HG03066 (cell line): ENCODE data around the gene DDIT4L.
"Not testable (repeated sequence)": the region's sequence is repeated elsewhere in the genome, so short reads cannot be mapped to it uniquely, and the experiment has no call there.

ENCODE experiments used
- ATAC-seq: cut with Tn5 transposase; IDR thresholded peaks from one replicate; pipeline ENCODE4 v1.9.1; 2021; ENCODE audit warnings: low read depth; ENCODE audit not compliant: unreplicated experiment

The DDIT4L gene

DNA sequence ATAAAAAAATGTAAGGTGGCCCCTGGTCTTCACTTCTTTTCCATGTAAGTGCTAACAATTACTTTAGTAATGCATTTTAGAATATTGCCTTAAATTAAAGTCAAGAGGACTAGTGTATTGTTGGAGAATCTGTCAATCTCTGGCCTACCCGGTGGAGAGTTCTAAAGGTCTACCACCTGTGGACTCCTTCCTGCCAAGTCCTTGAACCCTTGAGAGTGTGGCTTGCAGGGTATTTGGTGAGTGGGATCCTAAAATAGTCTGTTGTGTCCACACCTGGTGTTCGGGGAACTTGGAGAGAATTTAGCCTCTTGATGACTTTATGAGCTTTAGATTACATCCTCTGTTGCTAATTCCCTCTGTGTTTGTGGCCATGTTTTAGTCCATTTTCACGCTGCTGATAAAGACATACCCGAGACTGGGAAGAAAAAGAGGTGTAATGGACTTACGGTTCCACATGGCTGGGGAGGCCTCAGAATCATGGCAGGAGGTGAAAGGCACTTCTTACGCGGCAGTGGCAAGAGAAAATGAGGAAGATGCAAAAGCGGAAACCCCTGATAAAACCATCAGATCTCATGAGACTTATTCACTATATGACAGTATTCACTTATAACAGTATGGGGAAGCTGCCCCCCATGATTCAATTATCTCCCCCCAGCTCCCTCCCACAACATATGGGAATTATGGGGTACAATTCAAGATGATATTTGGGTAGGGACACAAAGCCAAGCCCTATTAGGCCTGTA lies 23.8 kb downstream of the DDIT4L start:
- no peak for ATAC-seq

DNA sequence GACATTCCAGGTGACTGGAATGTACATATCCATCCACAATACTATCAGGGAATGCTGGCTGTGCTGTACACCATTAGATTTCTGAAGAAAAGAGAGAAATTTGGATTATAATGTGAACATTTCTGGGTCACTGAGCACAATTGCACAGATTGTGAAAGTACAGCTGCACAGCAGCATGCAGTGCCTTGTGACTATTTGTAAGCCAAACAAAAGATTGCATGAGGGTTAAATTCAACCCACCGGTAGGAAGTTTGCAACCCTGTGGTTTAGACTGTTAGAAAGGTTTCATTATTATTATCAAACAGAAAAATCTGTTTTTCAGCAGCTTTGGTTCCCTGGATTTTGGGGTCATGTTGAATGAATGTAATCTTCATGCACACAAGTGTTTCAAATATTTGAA lies 24.5 kb downstream of the DDIT4L start:
- ATAC-seq = no peak

DNA sequence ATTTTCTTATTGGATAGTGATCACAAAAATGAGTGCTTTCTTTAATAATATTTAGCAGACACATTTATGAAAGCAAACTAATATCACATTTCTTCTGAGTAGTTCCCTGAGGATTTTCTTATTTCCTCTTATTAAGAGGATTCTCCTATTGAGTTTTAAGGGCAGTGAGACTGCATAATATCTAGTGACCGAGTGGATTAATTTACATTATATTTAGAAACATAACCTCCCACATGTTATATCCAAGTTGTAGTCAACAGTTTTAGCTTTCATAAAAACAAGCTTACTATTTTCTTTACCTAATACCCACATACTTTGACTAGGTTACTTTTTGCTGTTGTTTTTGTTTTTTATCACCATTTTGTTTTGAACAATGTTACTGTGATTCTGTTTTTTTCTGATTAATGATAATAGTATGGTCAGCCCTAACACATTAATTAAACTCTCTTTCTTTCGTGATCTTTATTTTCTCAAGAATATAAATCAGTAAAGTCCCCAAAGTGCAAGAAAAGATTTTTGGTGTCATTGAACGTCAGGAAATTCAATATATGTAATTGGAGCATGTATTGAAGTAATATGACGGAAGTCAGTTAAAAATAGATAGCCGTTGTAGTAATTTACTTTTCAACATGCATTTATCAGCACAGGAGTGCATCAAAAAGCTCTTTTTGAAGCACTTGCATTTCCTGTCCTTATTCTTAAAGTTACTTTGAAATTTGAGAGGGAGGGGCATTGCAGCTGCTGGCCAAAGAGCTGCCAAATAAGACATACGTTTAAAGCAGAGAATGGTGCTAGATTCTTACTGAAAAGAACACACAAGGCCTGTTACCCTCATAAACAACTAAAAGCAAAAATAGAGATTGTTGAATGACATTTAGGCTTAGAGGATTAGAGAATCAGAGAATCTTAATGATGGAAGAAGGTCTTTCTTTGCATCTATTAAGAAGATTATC lies 25.2 kb downstream of the DDIT4L start:
- no peak for ATAC-seq

DNA sequence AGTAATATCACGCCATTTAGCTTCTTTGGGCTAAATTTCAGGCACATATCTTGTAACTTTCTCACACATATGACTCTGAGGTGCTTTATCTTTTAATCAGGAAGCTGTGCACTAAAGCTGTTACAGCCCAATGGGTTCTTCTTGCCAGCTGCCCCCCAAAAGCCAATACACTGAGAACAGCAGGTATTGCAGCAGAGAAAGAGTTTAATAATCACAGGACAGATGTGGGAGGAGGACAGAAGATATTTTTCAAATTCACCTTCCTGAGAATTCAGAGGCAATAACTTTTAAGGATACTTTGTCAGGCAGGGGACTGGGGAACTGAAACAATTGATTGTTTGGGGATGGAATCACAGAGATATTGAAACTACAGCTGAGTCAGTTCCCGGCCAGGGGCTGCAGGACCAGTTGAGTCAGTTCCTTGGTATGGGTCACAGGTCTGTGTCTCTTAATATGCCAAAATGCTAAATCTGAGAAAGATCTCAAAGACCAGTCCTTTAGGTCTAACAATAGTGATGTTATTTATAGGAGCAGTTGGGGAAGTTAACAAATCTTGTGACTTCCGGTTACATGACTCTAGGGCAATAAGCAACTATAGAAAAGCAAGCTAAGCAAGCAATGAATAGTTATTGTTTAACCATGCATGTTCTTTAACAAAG lies 28.1 kb downstream of the DDIT4L start:
- ATAC-seq = peak; percentile 86

DNA sequence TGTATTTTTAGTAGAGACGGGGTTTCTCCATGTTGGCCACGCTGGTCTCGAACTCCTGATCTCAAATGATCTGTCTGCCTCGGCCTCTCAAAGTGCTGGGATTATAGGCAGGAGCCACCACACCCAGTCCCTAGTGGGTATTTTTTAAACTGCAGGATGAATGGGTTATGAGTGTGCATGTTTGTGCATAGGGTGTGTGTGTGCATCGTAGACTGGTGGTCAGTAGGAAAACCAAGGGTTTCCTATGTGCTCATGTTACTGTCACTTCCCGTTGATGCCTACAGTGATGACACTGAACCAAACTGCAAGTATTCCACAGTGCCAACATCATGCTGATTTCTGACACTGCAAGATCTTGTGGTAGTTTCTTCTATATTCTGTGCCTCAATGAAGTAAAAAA lies 41.1 kb downstream of the DDIT4L start:
- ATAC-seq = no peak

DNA sequence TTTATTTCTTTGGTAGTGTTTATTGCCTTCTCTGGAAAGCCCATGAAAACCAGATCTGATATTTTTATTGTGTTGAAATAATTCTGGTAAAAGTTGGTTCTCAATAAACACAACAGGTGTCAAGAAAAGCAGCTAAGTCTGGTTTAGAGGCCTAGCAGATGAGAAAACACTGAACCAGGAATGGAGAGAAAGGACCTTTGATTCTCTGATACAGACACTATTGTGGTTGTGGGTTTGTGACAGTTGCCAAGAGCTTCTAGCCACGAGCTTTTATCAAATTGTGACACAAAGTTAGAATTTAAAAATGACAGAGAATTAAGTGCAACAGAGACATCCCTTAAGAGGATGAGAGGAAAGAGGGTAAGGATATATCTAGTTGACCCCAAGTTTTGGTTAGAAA lies 42.6 kb downstream of the DDIT4L start:
- ATAC-seq = no peak

DNA sequence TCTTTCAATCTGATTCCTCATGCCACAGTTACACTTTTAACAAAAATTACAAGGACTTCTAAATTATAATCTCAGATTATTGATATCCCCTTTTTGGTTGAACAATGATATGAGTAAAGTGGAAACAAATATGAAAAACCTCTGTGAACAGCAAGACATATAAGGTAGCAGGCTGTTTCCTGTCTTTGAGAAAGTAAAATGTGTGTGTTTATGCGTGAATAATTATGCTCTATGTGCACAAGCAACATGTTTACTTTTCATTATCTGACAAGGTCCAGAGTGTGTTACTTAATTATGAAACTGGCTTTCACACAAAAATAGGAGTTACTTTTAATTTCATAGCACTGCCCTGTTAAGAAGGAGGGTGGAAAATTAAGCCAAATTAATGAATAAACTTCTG lies 43.1 kb downstream of the DDIT4L start:
- no peak for ATAC-seq

DNA sequence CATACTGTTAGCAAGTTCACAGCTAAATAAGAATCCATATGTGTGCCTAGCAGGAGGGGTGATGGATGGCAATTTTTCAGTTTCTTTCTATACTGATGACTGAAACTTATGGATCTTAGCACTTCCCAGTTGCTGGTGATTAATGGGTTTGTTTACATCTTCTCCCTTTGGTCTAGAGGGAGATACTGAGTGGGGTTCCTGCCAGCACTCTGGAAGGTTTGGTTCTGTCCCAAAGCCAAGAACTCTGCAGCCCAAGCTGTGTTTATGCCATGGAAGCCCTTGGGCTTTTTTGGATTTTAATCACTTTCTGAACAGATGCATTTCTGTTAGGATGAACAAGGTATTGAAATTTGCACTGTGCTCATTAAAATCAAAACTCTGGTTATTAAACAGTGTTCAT lies 43.5 kb downstream of the DDIT4L start:
- no peak for ATAC-seq

DNA sequence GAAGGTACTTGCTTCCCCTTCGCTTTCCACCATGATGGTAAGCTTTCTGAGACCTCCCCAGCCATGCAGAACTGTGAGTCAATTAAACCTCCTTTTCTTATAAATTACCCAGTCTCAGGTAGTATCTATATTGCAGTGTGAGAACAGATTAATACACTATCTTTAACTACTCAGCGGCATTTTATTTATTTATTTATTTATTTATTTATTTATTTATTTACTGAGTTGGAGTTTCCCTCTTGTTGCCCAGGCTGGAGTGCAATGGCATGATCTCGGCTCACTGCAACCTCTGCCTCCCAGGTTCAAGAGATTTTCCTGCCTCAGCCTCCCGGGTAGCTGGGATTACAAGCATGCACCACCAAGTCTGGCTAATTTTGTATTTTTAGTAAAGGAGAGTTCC lies 52.9 kb downstream of the DDIT4L start:
- not testable (repeated sequence) for ATAC-seq
